Measurements from ENCODE around the gene EPX.

EPX gene

GRCh38 chr17:58245428-58246103 is 53.0 kb downstream of the EPX start:
- Histone ChIP-seq H3K36me3 (ENCODE audit: control insufficient read depth in 1 of 2, insufficient read depth in 2 of 2, low read length in 2 of 2) (no peaks in the 10 kb centered on the region), H3K9me3 (ENCODE audit: control insufficient read depth in 1 of 2, low read length in 2 of 2) (no peaks in the 10 kb centered on the region), H3K27me3 (ENCODE audit: low read depth, low read length) (peaks cover 28% of the 10 kb centered on the region), H3K4me1 (ENCODE audit: control insufficient read depth in 1 of 2, insufficient read depth in 2 of 2, low read length in 2 of 2) (peaks cover 0 to 10% of the 10 kb centered on the region in 2 donors), H3K4me3 (ENCODE audit: low read depth in 1 of 2, low read length in 2 of 2) (no peak overlapping the region), H3K27ac (ENCODE audit: low read length) (no peak overlapping the region)

- peaks cover 0 to 10% of the 10 kb centered on the region in 2 donors for H3K4me1 ChIP-seq (ENCODE audit: control insufficient read depth in 1 of 2, insufficient read depth in 2 of 2, low read length in 2 of 2)
- no peaks in the 10 kb centered on the region for H3K9me3 ChIP-seq (ENCODE audit: control insufficient read depth in 1 of 2, low read length in 2 of 2)
- H3K36me3 ChIP-seq (ENCODE audit: control insufficient read depth in 1 of 2, insufficient read depth in 2 of 2, low read length in 2 of 2), result no peaks in the 10 kb centered on the region
- peaks cover 28% of the 10 kb centered on the region for H3K27me3 ChIP-seq (ENCODE audit: low read depth, low read length)
- H3K4me3 ChIP-seq (ENCODE audit: low read depth in 1 of 2, low read length in 2 of 2), result no peak overlapping the region
- no peak overlapping the region for H3K27ac ChIP-seq (ENCODE audit: low read length)
These were observed 53.7 kb downstream of the EPX start for GRCh38 chr17:58246104-58246740.

GRCh38 chr17:58246781-58247180 is 54.3 kb downstream of the EPX start:
- H3K27me3 ChIP-seq (ENCODE audit: low read depth, low read length), result peaks cover 24% of the 10 kb centered on the region
- H3K36me3 ChIP-seq (ENCODE audit: control insufficient read depth in 1 of 2, insufficient read depth in 2 of 2, low read length in 2 of 2), result no peaks in the 10 kb centered on the region
- peaks cover 0 to 10% of the 10 kb centered on the region in 2 donors for H3K4me1 ChIP-seq (ENCODE audit: control insufficient read depth in 1 of 2, insufficient read depth in 2 of 2, low read length in 2 of 2)
- H3K4me3 ChIP-seq (ENCODE audit: low read depth in 1 of 2, low read length in 2 of 2), result no peak overlapping the region
- no peak overlapping the region for H3K27ac ChIP-seq (ENCODE audit: low read length)
- no peaks in the 10 kb centered on the region for H3K9me3 ChIP-seq (ENCODE audit: control insufficient read depth in 1 of 2, low read length in 2 of 2)

GRCh38 chr17:58247511-58248363 is 55.2 kb downstream of the EPX start:
- peaks cover 21% of the 10 kb centered on the region for H3K27me3 ChIP-seq (ENCODE audit: low read depth, low read length)
- H3K4me3 ChIP-seq (ENCODE audit: low read depth in 1 of 2, low read length in 2 of 2), result no peak overlapping the region
- no peak overlapping the region for H3K27ac ChIP-seq (ENCODE audit: low read length)
- no peaks in the 10 kb centered on the region for H3K9me3 ChIP-seq (ENCODE audit: control insufficient read depth in 1 of 2, low read length in 2 of 2)
- H3K4me1 ChIP-seq (ENCODE audit: control insufficient read depth in 1 of 2, insufficient read depth in 2 of 2, low read length in 2 of 2), result peaks cover 0 to 10% of the 10 kb centered on the region in 2 donors
- H3K36me3 ChIP-seq (ENCODE audit: control insufficient read depth in 1 of 2, insufficient read depth in 2 of 2, low read length in 2 of 2), result no peaks in the 10 kb centered on the region

GRCh38 chr17:58248955-58249269 is 56.4 kb downstream of the EPX start:
- peaks cover 15% of the 10 kb centered on the region for H3K27me3 ChIP-seq (ENCODE audit: low read depth, low read length)
- H3K36me3 ChIP-seq (ENCODE audit: control insufficient read depth in 1 of 2, insufficient read depth in 2 of 2, low read length in 2 of 2), result no peaks in the 10 kb centered on the region
- H3K4me1 ChIP-seq (ENCODE audit: control insufficient read depth in 1 of 2, insufficient read depth in 2 of 2, low read length in 2 of 2), result peaks cover 0 to 10% of the 10 kb centered on the region in 2 donors
- no peak overlapping the region for H3K27ac ChIP-seq (ENCODE audit: low read length)
- no peaks in the 10 kb centered on the region for H3K9me3 ChIP-seq (ENCODE audit: control insufficient read depth in 1 of 2, low read length in 2 of 2)
- peak overlapping the region; percentile 33 to 70 for H3K4me3 ChIP-seq (ENCODE audit: low read depth in 1 of 2, low read length in 2 of 2)

- Histone ChIP-seq H3K4me1 (ENCODE audit: control insufficient read depth in 1 of 2, insufficient read depth in 2 of 2, low read length in 2 of 2) (peaks cover 0 to 10% of the 10 kb centered on the region in 2 donors), H3K36me3 (ENCODE audit: control insufficient read depth in 1 of 2, insufficient read depth in 2 of 2, low read length in 2 of 2) (no peaks in the 10 kb centered on the region), H3K4me3 (ENCODE audit: low read depth in 1 of 2, low read length in 2 of 2) (peak overlapping the region; percentile 33 to 70), H3K27me3 (ENCODE audit: low read depth, low read length) (peaks cover 15% of the 10 kb centered on the region), H3K9me3 (ENCODE audit: control insufficient read depth in 1 of 2, low read length in 2 of 2) (no peaks in the 10 kb centered on the region), H3K27ac (ENCODE audit: low read length) (no peak overlapping the region)
These were observed 57.0 kb downstream of the EPX start for GRCh38 chr17:58249270-58250133.

- H3K27ac ChIP-seq (ENCODE audit: low read length), result no peak overlapping the region
- H3K36me3 ChIP-seq (ENCODE audit: control insufficient read depth in 1 of 2, insufficient read depth in 2 of 2, low read length in 2 of 2), result no peaks in the 10 kb centered on the region
- peaks cover 0 to 10% of the 10 kb centered on the region in 2 donors for H3K4me1 ChIP-seq (ENCODE audit: control insufficient read depth in 1 of 2, insufficient read depth in 2 of 2, low read length in 2 of 2)
- no peaks in the 10 kb centered on the region for H3K9me3 ChIP-seq (ENCODE audit: control insufficient read depth in 1 of 2, low read length in 2 of 2)
- H3K27me3 ChIP-seq (ENCODE audit: low read depth, low read length), result peaks cover 12% of the 10 kb centered on the region
- no peak overlapping the region for H3K4me3 ChIP-seq (ENCODE audit: low read depth in 1 of 2, low read length in 2 of 2)
These were observed 58.0 kb downstream of the EPX start for GRCh38 chr17:58250344-58251011.

GRCh38 chr17:58252141-58252540 is 59.6 kb downstream of the EPX start:
- no peaks in the 10 kb centered on the region for H3K36me3 ChIP-seq (ENCODE audit: control insufficient read depth in 1 of 2, insufficient read depth in 2 of 2, low read length in 2 of 2)
- H3K27ac ChIP-seq (ENCODE audit: low read length), result no peak overlapping the region
- no peaks in the 10 kb centered on the region for H3K9me3 ChIP-seq (ENCODE audit: control insufficient read depth in 1 of 2, low read length in 2 of 2)
- H3K4me1 ChIP-seq (ENCODE audit: control insufficient read depth in 1 of 2, insufficient read depth in 2 of 2, low read length in 2 of 2), result peaks cover 0 to 10% of the 10 kb centered on the region in 2 donors
- H3K27me3 ChIP-seq (ENCODE audit: low read depth, low read length), result peaks cover 5% of the 10 kb centered on the region
- no peak overlapping the region for H3K4me3 ChIP-seq (ENCODE audit: low read depth in 1 of 2, low read length in 2 of 2)

GRCh38 chr17:58253082-58253481 is 60.6 kb downstream of the EPX start:
- no peaks in the 10 kb centered on the region for H3K36me3 ChIP-seq (ENCODE audit: control insufficient read depth in 1 of 2, insufficient read depth in 2 of 2, low read length in 2 of 2)
- peaks cover 5% of the 10 kb centered on the region for H3K27me3 ChIP-seq (ENCODE audit: low read depth, low read length)
- H3K27ac ChIP-seq (ENCODE audit: low read length), result no peak overlapping the region
- no peak overlapping the region for H3K4me3 ChIP-seq (ENCODE audit: low read depth in 1 of 2, low read length in 2 of 2)
- H3K4me1 ChIP-seq (ENCODE audit: control insufficient read depth in 1 of 2, insufficient read depth in 2 of 2, low read length in 2 of 2), result peaks cover 0 to 10% of the 10 kb centered on the region in 2 donors
- H3K9me3 ChIP-seq (ENCODE audit: control insufficient read depth in 1 of 2, low read length in 2 of 2), result no peaks in the 10 kb centered on the region
